DOHH2 (cell line): Measurements from ENCODE around the gene ZNF284.

Experiments
- EZH2phosphoT487 ChIP-seq: fragments of 200-600 bp; sonication (generic); IDR thresholded peaks from 2 replicates; pipeline ENCODE4 v1.6.1; 2017; ENCODE audit warnings: borderline replicate concordance, mild to moderate bottlenecking, antibody characterized with exemption, low read length, moderate library complexity, mixed read lengths
- TF ChIP-seq, protein P1 (sequence below): fragments of 200-600 bp; sonication (generic); IDR thresholded peaks from one replicate; pipeline ENCODE4 v1.5.1; 2014; ENCODE audit warnings: antibody characterized with exemption, mild to moderate bottlenecking, low read depth, low read length; ENCODE audit not compliant: poor library complexity, severe bottlenecking

DNA sequence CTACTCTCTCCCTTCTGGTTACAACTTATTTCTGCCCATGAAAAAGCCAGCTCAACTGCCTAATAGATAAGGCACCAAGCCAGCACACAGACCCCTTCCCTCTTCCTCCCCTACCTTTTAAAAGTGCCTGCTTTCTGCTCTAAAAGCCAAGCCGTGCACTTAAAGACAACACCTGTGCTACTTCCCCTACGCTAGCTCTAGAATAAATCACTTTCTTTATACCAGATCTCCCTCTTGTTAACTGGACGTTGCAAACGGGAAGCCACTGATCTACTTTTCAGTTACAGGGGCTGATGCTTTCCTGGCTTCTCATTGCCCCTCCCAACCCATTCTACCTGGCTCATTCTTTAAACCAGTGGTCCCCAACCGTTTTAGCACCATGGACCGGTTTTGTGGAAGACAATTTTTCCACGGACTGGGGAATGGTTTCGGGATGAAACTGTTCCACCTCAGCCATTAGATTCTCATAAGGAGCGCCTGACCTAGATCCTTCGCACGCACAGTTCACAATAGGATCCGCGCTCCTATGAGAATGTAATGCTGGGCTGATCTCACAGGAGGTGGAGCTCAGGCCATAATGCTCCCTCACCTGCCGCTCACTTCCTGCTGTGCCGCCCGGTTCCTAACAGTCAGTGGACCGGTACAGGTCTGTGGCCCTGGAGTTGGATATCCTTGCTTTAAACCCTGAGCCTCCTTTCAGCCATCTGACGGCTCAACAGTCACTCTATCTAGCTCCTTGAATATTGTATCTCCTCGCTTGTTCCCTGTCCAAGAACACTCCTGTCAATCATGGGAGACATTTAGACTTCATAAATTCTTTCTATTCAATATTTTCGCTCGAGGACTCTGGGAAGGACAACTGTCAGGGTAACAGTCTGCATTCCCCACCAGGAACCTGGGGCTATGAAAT is 21.0 kb upstream of the ZNF284 start:
- TF ChIP-seq, protein P1, sequence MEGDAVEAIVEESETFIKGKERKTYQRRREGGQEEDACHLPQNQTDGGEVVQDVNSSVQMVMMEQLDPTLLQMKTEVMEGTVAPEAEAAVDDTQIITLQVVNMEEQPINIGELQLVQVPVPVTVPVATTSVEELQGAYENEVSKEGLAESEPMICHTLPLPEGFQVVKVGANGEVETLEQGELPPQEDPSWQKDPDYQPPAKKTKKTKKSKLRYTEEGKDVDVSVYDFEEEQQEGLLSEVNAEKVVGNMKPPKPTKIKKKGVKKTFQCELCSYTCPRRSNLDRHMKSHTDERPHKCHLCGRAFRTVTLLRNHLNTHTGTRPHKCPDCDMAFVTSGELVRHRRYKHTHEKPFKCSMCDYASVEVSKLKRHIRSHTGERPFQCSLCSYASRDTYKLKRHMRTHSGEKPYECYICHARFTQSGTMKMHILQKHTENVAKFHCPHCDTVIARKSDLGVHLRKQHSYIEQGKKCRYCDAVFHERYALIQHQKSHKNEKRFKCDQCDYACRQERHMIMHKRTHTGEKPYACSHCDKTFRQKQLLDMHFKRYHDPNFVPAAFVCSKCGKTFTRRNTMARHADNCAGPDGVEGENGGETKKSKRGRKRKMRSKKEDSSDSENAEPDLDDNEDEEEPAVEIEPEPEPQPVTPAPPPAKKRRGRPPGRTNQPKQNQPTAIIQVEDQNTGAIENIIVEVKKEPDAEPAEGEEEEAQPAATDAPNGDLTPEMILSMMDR, result no peak
- TF ChIP-seq EZH2phosphoT487, result no peak
